HCT116 (cell line): ENCODE measurements around the gene CEP112. TPM values are rescaled to one million over a fixed set of nuclear protein-coding genes. Genes with fewer than 3 reads are reported as not detected.

Source experiments
- ATAC-seq: fragments of 200-7000 bp; cut with Tn5 transposase; 2 replicates; pipeline ENCODE4 v1.9.1; 2020; ENCODE audit warnings: mild to moderate bottlenecking, moderate library complexity
- BruUV-seq: library from RNA; stranded (reverse); fragments of 400-500 nt; replicated peaks from 2 replicates; lab custom pipeline; 2021; lab: Mats Ljungman, UMichigan
- CTCF ChIA-PET: fragments of 300-600 bp; sonication (Branson Sonifier 250); formaldehyde crosslinking; loops from one replicate; lab custom pipeline; 2021; ENCODE audit warnings: antibody characterized with exemption; lab: Charles Lee
- POLR2A ChIA-PET: fragments of 300-600, 350-600 bp; sonication (Branson Sonifier 250); formaldehyde crosslinking; loops from one replicate; lab custom pipeline; 2021; ENCODE audit warnings: antibody characterized with exemption; lab: Charles Lee
- RAD21 ChIA-PET, 2 experiments: fragments of 300-600 bp; sonication (Branson Sonifier 250); formaldehyde crosslinking; loops; one replicate each; lab custom pipeline; 2023; ENCODE audit warnings: low total read pairs in 2 of 2; ENCODE audit not compliant: uncharacterized antibody in 2 of 2, unreplicated experiment in 2 of 2, low non-redundant PET in 1 of 2; lab: Charles Lee
- DNase-seq: peaks from one replicate; pipeline ENCODE4 v3.0.0-alpha.2; 2010; ENCODE audit warnings: low read depth, low spot score
- H2AFZ ChIP-seq: fragments of 200-600 bp; shearing (Covaris generic), sonication (generic); 2 replicates; pipeline ENCODE4 v1.6.1; 2017; ENCODE audit warnings: low read depth, mixed run types, mixed read lengths, antibody characterized with exemption, low read length; ENCODE audit not compliant: poor library complexity, severe bottlenecking
- H3K27ac ChIP-seq: 2 replicates; pipeline ENCODE4 v1.5.1; 2012; ENCODE audit warnings: low read depth, low read length
- H3K27me3 ChIP-seq: fragments of 200-600 bp; sonication (generic); 2 replicates; pipeline ENCODE4 v1.6.1; 2016; ENCODE audit warnings: mixed run types, low read length, mixed read lengths; ENCODE audit not compliant: insufficient read depth
- H3K36me3 ChIP-seq, 2 experiments: fragments of 200-500 bp in 1 of 2; fragments of 200-600 bp in 1 of 2; sonication (Bioruptor generic) in 1 of 2; sonication (generic) in 1 of 2; 2 replicates each; pipeline versions ENCODE4 v1.5.1 to v1.6.1; 2014 to 2016; ENCODE audit warnings: low read length in 2 of 2, inconsistent platforms in 1 of 2, mixed read lengths in 1 of 2, mixed run types in 1 of 2; ENCODE audit not compliant: insufficient read depth in 2 of 2, control insufficient read depth in 1 of 2
- H3K4me1 ChIP-seq, 2 experiments: fragments of 200-600 bp in 1 of 2; sonication (generic) in 1 of 2; 2 replicates each; pipeline versions ENCODE4 v1.5.1 to v1.6.1; 2012 to 2017; ENCODE audit warnings: low read length in 2 of 2, inconsistent platforms in 1 of 2, mild to moderate bottlenecking in 1 of 2, mixed read lengths in 1 of 2, mixed run types in 1 of 2, moderate library complexity in 1 of 2; ENCODE audit not compliant: insufficient read depth in 2 of 2, control insufficient read depth in 1 of 2
- H3K4me2 ChIP-seq: fragments of 200-600 bp; sonication (generic); 2 replicates; pipeline ENCODE4 v1.6.1; 2017; ENCODE audit warnings: mixed run types, low read length, mixed read lengths
- H3K4me3 ChIP-seq, 2 experiments: fragments of 200-600 bp in 1 of 2; sonication (generic) in 1 of 2; replicated peaks in 1 of 2; 2 replicates each; pipeline ENCODE4 v1.5.1; 2011 to 2016; ENCODE audit warnings: low read length in 2 of 2, control low read depth in 1 of 2, low read depth in 1 of 2, mild to moderate bottlenecking in 1 of 2, mixed read lengths in 1 of 2, mixed run types in 1 of 2
- H3K79me2 ChIP-seq: fragments of 200-600 bp; sonication (generic); 2 replicates; pipeline ENCODE4 v1.6.1; 2017; ENCODE audit warnings: mild to moderate bottlenecking, mixed run types, low read length, moderate library complexity, mixed read lengths; ENCODE audit not compliant: insufficient read depth
- H3K9ac ChIP-seq: fragments of 200-600 bp; sonication (generic); 2 replicates; pipeline ENCODE4 v1.6.1; 2016; ENCODE audit warnings: low read length, mixed read lengths
- H3K9me2 ChIP-seq: fragments of 200-600 bp; sonication (generic), shearing (Covaris generic); 2 replicates; pipeline ENCODE4 v1.6.1; 2017; ENCODE audit warnings: mixed run types, mild to moderate bottlenecking, moderate library complexity; ENCODE audit not compliant: insufficient read depth
- H3K9me3 ChIP-seq, 2 experiments: fragments of 200-500 bp in 1 of 2; fragments of 200-600 bp in 1 of 2; sonication (Bioruptor generic) in 1 of 2; sonication (generic) in 1 of 2; 2 replicates each; pipeline ENCODE4 v1.6.1; 2014 to 2017; ENCODE audit warnings: low read length in 2 of 2, mixed read lengths in 2 of 2, inconsistent platforms in 1 of 2, low read depth in 1 of 2, mild to moderate bottlenecking in 1 of 2, mixed run types in 1 of 2, moderate library complexity in 1 of 2; ENCODE audit not compliant: control insufficient read depth in 1 of 2, insufficient read depth in 1 of 2
- H4K20me1 ChIP-seq: fragments of 200-600 bp; sonication (generic), shearing (Covaris generic); 2 replicates; pipeline ENCODE4 v1.6.1; 2017; ENCODE audit warnings: mixed run types, mild to moderate bottlenecking, moderate library complexity; ENCODE audit not compliant: insufficient read depth
- CBX3 ChIP-seq: IDR thresholded peaks from 2 replicates; pipeline ENCODE4 v1.6.1; 2012; ENCODE audit warnings: low read depth
- CEBPB ChIP-seq: IDR thresholded peaks from 2 replicates; pipeline ENCODE4 v1.6.1; 2012; ENCODE audit warnings: low read depth
- EGR1 ChIP-seq: IDR thresholded peaks from 2 replicates; pipeline ENCODE4 v1.6.1; 2012; ENCODE audit warnings: low read depth
- EZH2 ChIP-seq: fragments of 200-600 bp; sonication (generic); IDR thresholded peaks from 2 replicates; pipeline ENCODE4 v1.6.1; 2017; ENCODE audit warnings: antibody characterized with exemption, mixed run types
- EZH2phosphoT487 ChIP-seq: fragments of 200-600 bp; IDR thresholded peaks from 2 replicates; pipeline ENCODE4 v1.6.1; 2018; ENCODE audit warnings: antibody characterized with exemption, borderline replicate concordance
- FOSL1 ChIP-seq: IDR thresholded peaks from 2 replicates; pipeline ENCODE4 v1.6.1; 2012; ENCODE audit warnings: low read depth
- JUND ChIP-seq: IDR thresholded peaks from 2 replicates; pipeline ENCODE4 v1.6.1; 2012
- POLR2A ChIP-seq: IDR thresholded peaks from 2 replicates; pipeline ENCODE4 v1.7.0; 2011; ENCODE audit warnings: borderline replicate concordance; ENCODE audit not compliant: insufficient read depth, insufficient read length; ENCODE audit errors: extremely low read depth
- RAD21 ChIP-seq: IDR thresholded peaks from 2 replicates; pipeline ENCODE4 v1.6.1; 2012; ENCODE audit warnings: low read depth, mild to moderate bottlenecking
- SP1 ChIP-seq: IDR thresholded peaks from 2 replicates; pipeline ENCODE4 v1.6.1; 2012; ENCODE audit warnings: low read depth
- SRF ChIP-seq: IDR thresholded peaks from 2 replicates; pipeline ENCODE4 v1.6.1; 2012; ENCODE audit warnings: low read depth
- TCF7L2 ChIP-seq: IDR thresholded peaks from 2 replicates; pipeline ENCODE4 v1.7.0; 2011; ENCODE audit warnings: borderline replicate concordance, inconsistent platforms; ENCODE audit not compliant: insufficient read depth, insufficient read length; ENCODE audit errors: extremely low read depth
- YY1 ChIP-seq: IDR thresholded peaks from 2 replicates; pipeline ENCODE4 v1.6.1; 2011; ENCODE audit warnings: low read length, low read depth, moderate library complexity, mild to moderate bottlenecking; ENCODE audit not compliant: insufficient replicate concordance; ENCODE audit errors: extremely low read depth
- ZFX ChIP-seq: fragments of 450-650 bp; IDR thresholded peaks from 2 replicates; pipeline ENCODE4 v1.6.1; 2017
- ZNF274 ChIP-seq: fragments of 200-500 bp; sonication (Bioruptor generic); IDR thresholded peaks from 2 replicates; pipeline ENCODE4 v1.6.1; 2014; ENCODE audit warnings: mild to moderate bottlenecking, low read depth, low read length, inconsistent platforms
- intact Hi-C: fragments of 100-400 bp; cut with micrococcal nuclease; formaldehyde crosslinking; loops from 2 replicates; pipeline ENCODE4 v1.10.0; 2022
- total RNA-seq: library from RNA; stranded (reverse); gene quantifications from one replicate; pipeline ENCODE4 v1.2.1, GENCODE V29; 2021; ENCODE audit not compliant: unreplicated experiment
- TF ChIP-seq, protein P1 (sequence below): IDR thresholded peaks from 2 replicates; pipeline ENCODE4 v1.6.1; 2011; ENCODE audit warnings: mild to moderate bottlenecking, low read length, moderate library complexity; ENCODE audit not compliant: insufficient replicate concordance; ENCODE audit errors: extremely low read depth

CEP112 gene
- total RNA-seq, 1 experiment from 2014 or later = 10.9 TPM

DNA sequence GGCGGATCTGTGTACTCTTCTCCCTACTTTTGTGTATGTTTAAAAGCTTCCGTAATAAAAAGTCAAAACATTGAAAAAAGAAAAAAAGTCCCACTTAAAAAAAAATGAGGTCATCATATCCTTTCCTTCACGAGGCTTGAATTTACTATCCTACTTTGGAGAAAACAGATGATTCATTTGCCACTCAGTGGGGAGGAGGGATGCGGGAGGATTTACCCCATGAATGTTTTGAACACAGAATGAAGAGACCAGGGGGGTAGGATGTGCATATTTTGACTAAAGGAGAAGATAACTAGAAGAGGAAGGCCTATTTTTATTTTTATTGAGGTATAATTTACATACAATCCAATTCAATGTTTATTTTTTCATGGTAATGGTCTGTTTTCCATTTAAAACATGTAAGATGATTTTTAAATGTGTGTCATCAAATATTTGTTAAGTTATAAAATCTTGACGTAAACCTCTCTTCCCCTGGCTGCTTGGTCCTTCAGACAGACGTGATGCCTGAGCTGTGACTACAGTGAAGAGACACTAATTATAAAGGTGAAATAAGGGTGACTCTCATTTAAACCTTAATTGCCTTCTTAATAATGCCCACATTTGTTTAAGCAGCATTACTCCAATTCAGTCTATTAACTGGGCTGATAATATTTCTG lies 495.1 kb downstream of the CEP112 start:
- Histone ChIP-seq H3K9me3 (no peaks in the 10 kb centered on the region), H3K4me1 (no peaks in the 10 kb centered on the region), H3K9ac (no peak overlapping the region), H3K27me3 (no peaks in the 10 kb centered on the region), H3K4me2 (no peak overlapping the region), H3K79me2 (no peaks in the 10 kb centered on the region)
- no peak for DNase-seq
- ChIA-PET POLR2A (no interaction called here), CTCF (no interaction called here), RAD21 (no interaction called here)
- no TSS peak for BruUV-seq
- TF ChIP-seq RAD21 = no peak
- no peak for TF ChIP-seq ZFX
- no peak for TF ChIP-seq FOSL1
- TF ChIP-seq SRF = no peak
- TF ChIP-seq YY1 = no peak
- TF ChIP-seq EGR1 = no peak
- no peak for TF ChIP-seq EZH2phosphoT487
- no peak for TF ChIP-seq ZNF274
- TF ChIP-seq CEBPB = no peak
- TF ChIP-seq, all 23 proteins: peak for 0
- no peaks in the 10 kb centered on the region for H3K9me2 ChIP-seq
- intact Hi-C loops = no loop called here
- no peaks in the 10 kb centered on the region for H4K20me1 ChIP-seq
- no peak overlapping the region for H2AFZ ChIP-seq
- H3K27ac ChIP-seq = no peak overlapping the region
- no peaks in the 10 kb centered on the region for H3K36me3 ChIP-seq
- no peak for ATAC-seq
- no peak overlapping the region for H3K4me3 ChIP-seq

DNA sequence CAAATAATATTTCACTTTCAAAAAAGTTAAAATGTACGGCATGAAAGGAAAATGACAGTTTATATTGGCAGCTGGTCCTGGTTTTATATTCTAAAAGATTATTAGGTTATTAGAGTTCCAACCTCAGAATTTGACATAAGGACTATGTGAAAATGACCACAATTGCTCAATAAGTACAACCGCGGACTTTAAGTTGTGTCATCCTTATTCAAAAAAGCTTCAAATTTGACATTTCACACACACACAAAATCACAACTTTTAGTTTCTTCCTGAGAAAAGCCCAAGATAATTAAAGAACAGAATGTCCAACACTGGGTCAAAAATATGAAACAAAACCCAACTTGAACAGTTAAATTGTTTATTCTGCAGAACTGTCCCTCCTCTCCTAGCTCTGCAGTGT lies 497.3 kb downstream of the CEP112 start:
- ChIA-PET CTCF (no interaction called here), POLR2A (no interaction called here)

More for the DNA sequence above, 497.3 kb downstream of the CEP112 start:
- Histone ChIP-seq H3K9me2 (no peaks in the 10 kb centered on the region), H4K20me1 (no peaks in the 10 kb centered on the region), H3K4me3 (no peak overlapping the region), H3K4me1 (no peaks in the 10 kb centered on the region), H2AFZ (no peak overlapping the region), H3K79me2 (no peaks in the 10 kb centered on the region), H3K4me2 (no peak overlapping the region), H3K9me3 (no peaks in the 10 kb centered on the region), H3K27ac (no peak overlapping the region), H3K27me3 (no peaks in the 10 kb centered on the region), H3K9ac (no peak overlapping the region), H3K36me3 (no peaks in the 10 kb centered on the region)
- ATAC-seq (no peak), DNase-seq (no peak)
- intact Hi-C loops = no loop called here
- TF ChIP-seq POLR2A = no peak
- no peak for TF ChIP-seq CBX3
- TF ChIP-seq, protein P1, sequence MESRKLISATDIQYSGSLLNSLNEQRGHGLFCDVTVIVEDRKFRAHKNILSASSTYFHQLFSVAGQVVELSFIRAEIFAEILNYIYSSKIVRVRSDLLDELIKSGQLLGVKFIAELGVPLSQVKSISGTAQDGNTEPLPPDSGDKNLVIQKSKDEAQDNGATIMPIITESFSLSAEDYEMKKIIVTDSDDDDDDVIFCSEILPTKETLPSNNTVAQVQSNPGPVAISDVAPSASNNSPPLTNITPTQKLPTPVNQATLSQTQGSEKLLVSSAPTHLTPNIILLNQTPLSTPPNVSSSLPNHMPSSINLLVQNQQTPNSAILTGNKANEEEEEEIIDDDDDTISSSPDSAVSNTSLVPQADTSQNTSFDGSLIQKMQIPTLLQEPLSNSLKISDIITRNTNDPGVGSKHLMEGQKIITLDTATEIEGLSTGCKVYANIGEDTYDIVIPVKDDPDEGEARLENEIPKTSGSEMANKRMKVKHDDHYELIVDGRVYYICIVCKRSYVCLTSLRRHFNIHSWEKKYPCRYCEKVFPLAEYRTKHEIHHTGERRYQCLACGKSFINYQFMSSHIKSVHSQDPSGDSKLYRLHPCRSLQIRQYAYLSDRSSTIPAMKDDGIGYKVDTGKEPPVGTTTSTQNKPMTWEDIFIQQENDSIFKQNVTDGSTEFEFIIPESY = no peak
- TF ChIP-seq EZH2 = no peak
- TF ChIP-seq SRF = no peak
- TF ChIP-seq SP1 = no peak
- no peak for TF ChIP-seq JUND
- TF ChIP-seq TCF7L2 = no peak
- RAD21 ChIA-PET = no interaction called here
- BruUV-seq = no TSS peak
